Aorta (tissue), 5 donors: ENCODE results near the gene OR52B4. TPM values are rescaled to one million over a fixed set of nuclear protein-coding genes. Genes with fewer than 3 reads are reported as not detected.
"Not testable (repeated sequence)": the region's sequence is repeated elsewhere in the genome, so short reads cannot be mapped to it uniquely, and the experiment has no call there.

Source experiments
- ATAC-seq: fragments of 200-7000 bp; cut with Tn5 transposase; one replicate; pipeline ENCODE4 v1.9.1; 2022; ENCODE audit warnings: moderate library complexity; ENCODE audit not compliant: low FRiP score
- DNase-seq, 2 donors: peaks; one replicate each; pipeline ENCODE4 v3.0.0-alpha.2; 2020
- H3K27ac ChIP-seq, 2 donors: one replicate each; pipeline ENCODE4 v1.5.1; 2013; ENCODE audit warnings: low read length in 2 of 2, mild to moderate bottlenecking in 2 of 2, moderate library complexity in 2 of 2, control low read depth in 1 of 2, inconsistent platforms in 1 of 2, low read depth in 1 of 2
- H3K27me3 ChIP-seq, 2 donors: one replicate each; pipeline ENCODE4 v1.6.1; 2013; ENCODE audit warnings: control low read depth in 1 of 2, low read length in 1 of 2, mild to moderate bottlenecking in 1 of 2, moderate library complexity in 1 of 2; ENCODE audit not compliant: insufficient read depth in 2 of 2, control insufficient read depth in 1 of 2
- H3K36me3 ChIP-seq, 2 donors: one replicate each; pipeline ENCODE4 v1.6.1; 2013; ENCODE audit warnings: control low read depth in 1 of 2, low read length in 1 of 2, mild to moderate bottlenecking in 1 of 2; ENCODE audit not compliant: insufficient read depth in 2 of 2, control insufficient read depth in 1 of 2
- H3K4me1 ChIP-seq, 2 donors: one replicate each; pipeline ENCODE4 v1.6.1; 2013; ENCODE audit warnings: low read length in 2 of 2, control low read depth in 1 of 2, mild to moderate bottlenecking in 1 of 2, moderate library complexity in 1 of 2; ENCODE audit not compliant: insufficient read depth in 2 of 2, control insufficient read depth in 1 of 2
- H3K4me3 ChIP-seq, 2 donors: one replicate each; pipeline ENCODE4 v1.5.1; 2013; ENCODE audit warnings: low read length in 2 of 2, control low read depth in 1 of 2, mild to moderate bottlenecking in 1 of 2
- H3K9me3 ChIP-seq: one replicate; pipeline ENCODE4 v1.6.1; 2013; ENCODE audit warnings: mild to moderate bottlenecking, low read length; ENCODE audit not compliant: control insufficient read depth
- WGBS, 2 donors: extraction: QIAGEN DNeasy Blood & Tissue Kit; methylation state at CpG; one replicate each; pipeline ENCODE4 v1.1.7; 2013; 5-methylcytosine and 5-hydroxymethylcytosine counted together
- intact Hi-C, 2 donors: fragments of 100-400 bp; cut with DNase I; formaldehyde crosslinking; loops; one replicate each; pipeline versions ENCODE4 v1.14.2 to v1.15.0; 2022
- long read RNA-seq, 2 donors: library from polyadenylated mRNA; unstranded; transcript quantifications; one replicate each; pipeline ENCODE4 v2.0.0, GENCODE V29; 2020 to 2021
- polyA plus RNA-seq, 2 donors: library from polyadenylated mRNA; stranded (reverse); fragments of 200-250 nt; gene quantifications; one replicate each; pipeline ENCODE4 v1.2.3, GENCODE V29; 2013
- total RNA-seq, 2 donors: library from RNA; stranded (reverse); fragmentation: NEBNext Ultra II Directional; extraction: Animal tissue kit (Norgen Biotek cat#: 25700); gene quantifications; one replicate each; pipeline ENCODE4 v1.2.1, GENCODE V29; 2021
- donor health status: healthy with polysubstance abuse.
- donor health status: Bipolar disorder and iron deficiency.
- donor health status: DM: no; HTN: no; CAD: no.
- donor health status: DM: no; HTN: no; CAD: no.
- donor health status: DM: yes; HTN: yes; CAD: no.

The OR52B4 gene
- not detected for total RNA-seq
- polyA plus RNA-seq: not detected
- long read RNA-seq, donor 1: 0 reads
- long read RNA-seq, donor 2: 0 reads

DNA sequence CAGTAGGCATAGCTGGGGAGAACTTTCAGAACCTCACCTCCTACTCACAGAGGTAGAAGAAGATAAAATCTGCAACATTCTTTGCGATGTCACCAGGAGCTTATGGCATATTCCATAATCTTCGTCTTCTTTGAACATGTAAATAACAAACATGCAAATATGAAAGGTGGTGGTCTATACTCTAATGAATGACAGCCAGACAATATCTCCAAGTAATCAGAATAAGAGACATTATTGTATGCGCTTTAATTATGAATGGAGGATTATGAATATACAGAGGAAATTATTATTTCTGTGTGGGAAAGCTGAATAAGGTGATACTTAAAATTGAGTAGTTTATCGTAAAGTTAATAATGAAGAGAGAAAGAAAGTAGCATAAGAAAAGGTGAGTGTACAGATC lies at the start of gene OR52B4:
OR52B4 (minus strand) TSS at position 101 of the 400 bp plus-strand sequence; CDS start at position 10, 91 bp downstream.
- Histone ChIP-seq H3K4me1 (no peaks in the 10 kb centered on the region), H3K9me3 (no peaks in the 10 kb centered on the region), H3K27ac (no peak within 1 kb of the TSS), H3K27me3 (no peaks in the 10 kb centered on the region), H3K36me3 (no peaks in the 10 kb centered on the region), H3K4me3 (no peak within 1 kb of the TSS)
- ATAC-seq (no peak), DNase-seq (no peak)
- intact Hi-C loops: no loop called here
- 69 to 75% methylated on average over 4 of the region's 4 CpGs for WGBS, 2 donors

DNA sequence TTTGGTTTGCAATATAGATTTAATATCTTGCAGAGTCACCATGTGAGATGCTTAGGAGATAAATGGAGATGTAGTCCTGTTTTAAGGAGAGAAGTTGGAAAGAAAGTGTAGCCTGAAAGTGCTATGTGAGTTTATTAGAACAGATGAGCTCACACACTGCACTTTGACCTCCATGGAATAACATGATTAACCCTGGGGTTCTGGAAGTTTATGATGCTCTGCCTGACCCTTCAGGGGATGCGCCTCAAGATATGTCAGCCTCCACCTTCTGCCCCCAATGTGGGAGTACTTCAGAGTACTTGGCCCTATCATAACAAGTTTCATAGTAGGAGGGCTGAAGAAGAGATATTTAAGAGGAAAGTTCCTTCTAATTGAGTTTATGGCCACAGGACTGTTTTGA lies 48.6 kb upstream of the OR52B4 start:
- Histone ChIP-seq H3K36me3 (no peaks in the 10 kb centered on the region), H3K27ac (no peak overlapping the region), H3K9me3 (no peaks in the 10 kb centered on the region), H3K4me3 (no peak overlapping the region), H3K4me1 (no peaks in the 10 kb centered on the region), H3K27me3 (no peaks in the 10 kb centered on the region)
- 52 to 69% methylated on average over 1 of the region's 1 CpG for WGBS, 2 donors
- DNase-seq: no peak
- ATAC-seq: no peak
- intact Hi-C loops: no loop called here

- 57 to 59% methylated on average over 1 of the region's 1 CpG for WGBS, 2 donors
- ATAC-seq (no peak), DNase-seq (no peak)
- Histone ChIP-seq H3K9me3 (no peaks in the 10 kb centered on the region), H3K4me1 (no peaks in the 10 kb centered on the region), H3K36me3 (no peaks in the 10 kb centered on the region), H3K4me3 (no peak overlapping the region), H3K27me3 (no peaks in the 10 kb centered on the region), H3K27ac (no peak overlapping the region)
- intact Hi-C loops: no loop called here
Measured at GRCh38 chr11:4416306-4416705, 48.1 kb upstream of the OR52B4 start.

DNA sequence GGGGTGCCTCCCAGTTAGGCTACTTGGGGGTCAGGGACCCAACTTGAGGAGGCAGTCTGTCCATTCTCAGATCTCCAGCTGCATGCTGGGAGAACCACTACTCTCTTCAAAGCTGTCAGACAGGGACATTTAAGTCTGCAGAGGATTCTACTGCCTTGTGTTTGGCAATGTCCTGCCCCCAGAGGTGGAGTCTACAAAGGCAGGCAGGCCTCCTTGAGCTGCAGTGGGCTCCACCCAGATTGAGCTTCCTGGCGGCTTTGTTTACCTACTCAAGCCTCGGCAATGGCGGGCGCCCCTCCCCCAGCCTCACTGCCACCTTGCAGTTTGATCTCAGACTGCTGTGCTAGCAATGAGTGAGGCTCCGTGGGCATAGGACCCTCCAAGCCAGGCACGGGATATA lies 38.0 kb upstream of the OR52B4 start:
- H3K4me3 ChIP-seq, ATAC-seq, intact Hi-C loops, DNase-seq, H3K9me3 ChIP-seq, H3K27me3 ChIP-seq, H3K4me1 ChIP-seq, H3K36me3 ChIP-seq, H3K27ac ChIP-seq: not testable (repeated sequence)
- WGBS, 2 donors: 82 to 88% methylated on average over 2 to 6 of the region's 6 CpGs

DNA sequence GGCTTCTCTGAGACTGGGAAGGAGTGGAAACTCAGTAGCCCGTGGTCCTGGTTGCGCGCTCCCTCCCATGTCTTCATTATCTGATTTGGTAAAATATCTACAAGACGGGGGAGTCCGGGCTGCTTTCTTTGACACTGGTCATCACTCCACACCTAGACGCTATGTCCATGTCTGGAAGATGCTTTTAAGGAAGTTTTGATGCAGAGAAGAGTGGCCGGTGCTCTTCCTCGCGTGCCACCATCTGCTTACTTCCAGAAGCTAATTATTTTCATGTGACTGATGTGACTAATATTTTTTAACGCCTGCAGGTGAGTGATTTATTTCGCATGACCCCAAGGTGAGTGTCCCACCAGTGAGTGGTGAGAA lies 25.7 kb upstream of the OR52B4 start:
- no peak overlapping the region for H3K27ac ChIP-seq
- no peaks in the 10 kb centered on the region for H3K4me1 ChIP-seq
- peak overlapping the region; percentile 75 to 95 for H3K4me3 ChIP-seq
- peaks cover 0 to 6% of the 10 kb centered on the region in 2 donors for H3K36me3 ChIP-seq
- WGBS, 2 donors: 38% methylated on average over 11 of the region's 11 CpGs
- intact Hi-C loops: loop anchor here (5.0 to 10.0 kb wide), 2 partner anchors 207 to 211 kb away; partner anchors contain the start of gene TRIM68 (in 1 of the 2)
- ATAC-seq: no peak
- H3K27me3 ChIP-seq: no peaks in the 10 kb centered on the region
- H3K9me3 ChIP-seq: no peaks in the 10 kb centered on the region
- DNase-seq: no peak

DNA sequence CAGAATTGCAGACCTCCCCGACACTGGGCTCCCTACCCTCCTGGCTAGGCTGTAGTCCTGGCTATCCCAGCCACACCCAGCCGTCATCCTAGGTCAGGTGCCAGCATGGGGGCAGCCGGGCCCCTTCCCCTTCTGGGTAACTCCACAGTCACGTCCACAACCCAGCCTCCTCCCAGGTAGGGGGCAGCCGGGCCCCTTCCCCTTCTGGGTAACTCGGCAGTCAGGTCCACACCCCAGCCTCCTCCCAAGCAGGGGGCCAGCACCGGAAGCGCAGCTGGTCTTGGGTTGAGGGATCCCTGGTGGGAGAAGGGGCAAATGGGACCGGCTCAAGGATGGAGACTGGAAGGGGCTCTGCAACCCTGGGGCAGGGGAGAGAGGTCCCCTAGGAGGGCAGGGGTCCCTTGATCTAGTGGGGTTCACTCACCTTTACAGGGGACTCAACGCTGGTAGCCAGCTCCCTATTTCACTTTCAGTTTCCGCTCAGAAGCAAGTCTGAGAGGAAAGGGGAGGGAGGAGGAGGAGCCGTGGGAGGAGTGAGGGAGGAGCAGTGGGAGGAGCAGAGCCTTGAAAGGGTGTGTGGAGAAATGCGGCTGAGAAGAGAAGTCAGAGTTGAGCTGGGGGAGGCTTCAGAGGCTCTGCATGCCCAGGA lies 25.1 kb upstream of the OR52B4 start, which contains the start of gene TRIM21:
TRIM21 (minus strand) TSS at position 494 of the 649 bp plus-strand sequence. CDS start 3,293 bp downstream, outside the sequence.
- ATAC-seq (peak; percentile 99), DNase-seq (peak; percentile 90 to 92)
- peak within 1 kb of the TSS; percentile 75 to 95 for H3K4me3 ChIP-seq
- H3K4me1 ChIP-seq: no peaks in the 10 kb centered on the region
- H3K27me3 ChIP-seq: no peaks in the 10 kb centered on the region
- peaks cover 0 to 8% of the 10 kb centered on the region in 2 donors for H3K36me3 ChIP-seq
- WGBS, 2 donors: 1 to 2% methylated on average over 13 of the region's 13 CpGs
- H3K27ac ChIP-seq: peak within 1 kb of the TSS in 1 of 2 donors; percentile 29
- H3K9me3 ChIP-seq: no peaks in the 10 kb centered on the region
- intact Hi-C loops: loop anchor here (5.0 to 10.0 kb wide), 2 partner anchors 206 to 211 kb away; partner anchors contain the start of gene TRIM68 (in 1 of the 2)

- DNase-seq: no peak
- Histone ChIP-seq H3K36me3 (peaks cover 8 to 20% of the 10 kb centered on the region in 2 donors), H3K4me1 (no peaks in the 10 kb centered on the region), H3K27ac (no peak overlapping the region), H3K9me3 (no peaks in the 10 kb centered on the region), H3K27me3 (no peaks in the 10 kb centered on the region), H3K4me3 (no peak overlapping the region)
- WGBS, 2 donors: 98 to 100% methylated on average over 2 of the region's 2 CpGs
- ATAC-seq: no peak
- intact Hi-C loops: no loop called here
Measured at GRCh38 chr11:4388221-4388620, 20.0 kb upstream of the OR52B4 start.

DNA sequence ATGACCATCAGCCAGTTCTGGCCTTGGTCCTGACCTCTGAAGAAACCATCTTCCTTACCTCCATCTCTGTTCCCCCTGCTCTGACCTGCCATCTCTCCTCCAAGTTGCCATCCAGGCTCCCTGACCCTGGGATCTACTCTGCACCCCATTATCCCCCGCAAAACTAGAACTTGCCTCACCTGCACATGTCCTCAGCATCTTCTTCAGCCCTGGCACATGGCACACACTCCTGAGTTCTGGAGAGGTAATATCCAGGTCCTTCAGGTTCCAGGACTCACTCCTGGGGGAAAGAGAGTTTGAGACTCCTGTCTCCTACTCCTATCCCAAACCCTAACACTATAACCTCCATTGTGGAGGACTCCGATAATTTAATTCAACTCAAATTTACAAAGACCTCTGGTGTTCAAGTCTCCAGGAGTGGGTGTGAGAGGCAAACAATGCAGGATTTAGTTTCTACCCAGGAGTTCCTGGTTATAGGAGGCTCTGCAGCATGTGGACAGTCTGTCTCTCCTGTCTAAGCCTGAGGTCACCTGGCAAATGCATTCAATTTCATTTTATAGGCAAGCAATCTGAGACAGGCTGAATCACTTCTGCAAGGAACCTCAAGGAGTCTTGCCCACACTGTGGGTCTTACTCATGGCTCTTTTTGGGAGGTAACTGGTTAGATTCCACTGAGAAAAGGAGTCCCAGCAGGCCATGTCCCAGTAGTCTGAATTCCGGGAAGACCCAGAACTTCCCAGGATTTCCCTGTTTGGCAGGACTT lies 18.0 kb upstream of the OR52B4 start:
- Histone ChIP-seq H3K27me3 (no peaks in the 10 kb centered on the region), H3K4me3 (no peak overlapping the region), H3K9me3 (no peaks in the 10 kb centered on the region), H3K27ac (no peak overlapping the region), H3K36me3 (peaks cover 8 to 20% of the 10 kb centered on the region in 2 donors), H3K4me1 (no peaks in the 10 kb centered on the region)
- 97 to 98% methylated on average over 3 of the region's 3 CpGs for WGBS, 2 donors
- no peak for ATAC-seq
- no peak for DNase-seq
- intact Hi-C loops: no loop called here
